HepG2 (cell line): ENCODE results near the gene MOV10L1. TPM values are rescaled to one million over a fixed set of nuclear protein-coding genes. Genes with fewer than 3 reads are reported as not detected.

Experiments
- ARHGAP35 ChIP-seq: sonication (generic); formaldehyde crosslinking; IDR thresholded peaks from 2 replicates; pipeline ENCODE4 v1.9.0; 2022; ENCODE audit warnings: mild to moderate bottlenecking, inconsistent platforms, moderate library complexity, missing genetic modification reagents, borderline replicate concordance
- CERS6 ChIP-seq: sonication (generic); formaldehyde crosslinking; IDR thresholded peaks from 2 replicates; pipeline ENCODE4 v1.5.0; 2020; ENCODE audit warnings: missing genetic modification reagents
- DDIT3 ChIP-seq: sonication (generic); formaldehyde crosslinking; IDR thresholded peaks from 2 replicates; pipeline ENCODE4 v1.4.0; 2020; ENCODE audit warnings: mild to moderate bottlenecking, missing genetic modification reagents
- E2F2 ChIP-seq: sonication (generic); formaldehyde crosslinking; IDR thresholded peaks from 2 replicates; pipeline ENCODE4 v1.4.0; 2020; ENCODE audit warnings: missing genetic modification reagents, borderline replicate concordance
- ELF3 ChIP-seq: IDR thresholded peaks from 2 replicates; pipeline ENCODE4 v1.6.1; 2016; ENCODE audit warnings: missing genetic modification reagents, missing compliant biosample characterization
- HMGXB4 ChIP-seq, 2 experiments: sonication (generic) in 1 of 2; formaldehyde crosslinking in 1 of 2; IDR thresholded peaks; 2 replicates each; pipeline versions ENCODE4 v1.4.0 to v1.6.1; 2018 to 2020; ENCODE audit warnings: missing genetic modification reagents in 2 of 2, borderline replicate concordance in 1 of 2, low read depth in 1 of 2, mild to moderate bottlenecking in 1 of 2, missing biosample characterization in 1 of 2
- JUN ChIP-seq: sonication (generic); formaldehyde crosslinking; IDR thresholded peaks from 2 replicates; pipeline ENCODE4 v1.4.0; 2020; ENCODE audit warnings: mild to moderate bottlenecking, missing genetic modification reagents
- MAZ ChIP-seq, 2 experiments: sonication (generic) in 1 of 2; formaldehyde crosslinking in 1 of 2; IDR thresholded peaks; 2 replicates each; pipeline versions ENCODE4 v1.5.0 to v1.6.1; 2012 to 2020; ENCODE audit warnings: low read depth in 2 of 2, mild to moderate bottlenecking in 2 of 2, borderline replicate concordance in 1 of 2, improper control_type of control experiment in 1 of 2, low read length in 1 of 2, missing genetic modification reagents in 1 of 2, moderate library complexity in 1 of 2
- MBNL3 ChIP-seq: fragments of 250-450 bp; sonication (Bioruptor Pico); conservative IDR thresholded peaks from 2 replicates; pipeline ENCODE4 v1.8.0; 2022; ENCODE audit warnings: mild to moderate bottlenecking, inconsistent platforms
- PHF8 ChIP-seq: sonication (generic); formaldehyde crosslinking; IDR thresholded peaks from 2 replicates; pipeline ENCODE4 v1.5.0; 2020; ENCODE audit warnings: missing genetic modification reagents
- RBM39 ChIP-seq: fragments of 200-400 bp; formaldehyde crosslinking; IDR thresholded peaks from one replicate; pipeline ENCODE4 v1.6.1; 2018; ENCODE audit warnings: antibody characterized with exemption, mild to moderate bottlenecking, low read depth, low read length; ENCODE audit not compliant: poor library complexity, severe bottlenecking
- SETDB1 ChIP-seq: sonication (generic); formaldehyde crosslinking; IDR thresholded peaks from 2 replicates; pipeline ENCODE4 v1.5.1; 2020; ENCODE audit warnings: missing genetic modification reagents, mild to moderate bottlenecking, borderline replicate concordance
- SYNCRIP ChIP-seq: fragments of 200-400 bp; formaldehyde crosslinking; IDR thresholded peaks from 2 replicates; pipeline ENCODE4 v1.6.1; 2018; ENCODE audit warnings: mild to moderate bottlenecking, low read depth, low read length; ENCODE audit not compliant: insufficient read depth
- UBTF ChIP-seq: sonication (generic); formaldehyde crosslinking; IDR thresholded peaks from 2 replicates; pipeline ENCODE4 v1.4.0; 2020; ENCODE audit warnings: mild to moderate bottlenecking, missing genetic modification reagents
- ZBTB43 ChIP-seq: sonication (generic); formaldehyde crosslinking; conservative IDR thresholded peaks from 2 replicates; pipeline ENCODE4 v1.4.0; 2020; ENCODE audit warnings: missing genetic modification reagents
- ZBTB7B ChIP-seq: sonication (generic); formaldehyde crosslinking; IDR thresholded peaks from 2 replicates; pipeline ENCODE4 v1.4.0; 2020; ENCODE audit warnings: missing genetic modification reagents
- ZNF331 ChIP-seq: sonication (generic); formaldehyde crosslinking; IDR thresholded peaks from 2 replicates; pipeline ENCODE4 v1.4.0; 2020; ENCODE audit warnings: missing genetic modification reagents
- ZNF704 ChIP-seq: sonication (generic); formaldehyde crosslinking; IDR thresholded peaks from 2 replicates; pipeline ENCODE4 v1.8.1; 2023; ENCODE audit warnings: mild to moderate bottlenecking, inconsistent platforms, moderate library complexity, missing genetic modification reagents, borderline replicate concordance
- ZNF713 ChIP-seq: sonication (generic); formaldehyde crosslinking; IDR thresholded peaks from 2 replicates; pipeline ENCODE4 v1.4.0; 2020; ENCODE audit warnings: mild to moderate bottlenecking, missing genetic modification reagents
- polyA plus RNA-seq, 8 experiments: library from polyadenylated mRNA; depleted of rRNA in 3 of 8; stranded (reverse) in 7 of 8; unstranded in 1 of 8; fragments of >200 nt; fragmentation: Illumina TruSeq in 4 of 8; extraction: Trizol in 4 of 8; gene quantifications; 2 replicates each; pipeline versions ENCODE4 v1.2.1 to v1.2.3, GENCODE V29; 2011 to 2016; ENCODE audit warnings: low read depth in 4 of 8, missing spikeins in 1 of 8, mixed read lengths in 1 of 8; ENCODE audit not compliant: insufficient read depth in 1 of 8
- total RNA-seq, 5 experiments: library from RNA; depleted of rRNA; stranded (reverse); fragments of >200 nt; fragmentation: Illumina TruSeq; extraction: Trizol; gene quantifications; 2 replicates each; pipeline ENCODE4 v1.2.3, GENCODE V29; 2016; ENCODE audit warnings: low read depth in 1 of 5

Gene MOV10L1
- total and polyA plus RNA-seq, 2 of the 13 experiments (the other 11 are each of a cell fraction or from before 2014, with no cell fraction given), result 0.11 to 0.12 TPM

GRCh38 chr22:50102946-50103345 lies 13.1 kb downstream of the MOV10L1 start (continued):
- 0 out of 2 replicates have a peak, but pooled peaks have one; percentile 20 for TF ChIP-seq UBTF
- TF ChIP-seq SETDB1 (CRISPR knock-in tag), result no peak
- TF ChIP-seq ZNF704 (CRISPR knock-in tag), result peak; percentile 84; the same call in 1 of the 2 replicates
- peak; percentile 60; the same call in 1 of the 2 replicates for TF ChIP-seq ZNF331
- no peak for TF ChIP-seq ARHGAP35
- TF ChIP-seq E2F2 (CRISPR knock-in tag), result no peak
- no peak for TF ChIP-seq DDIT3 (CRISPR knock-in tag)
- TF ChIP-seq HMGXB4 (CRISPR knock-in tag; IDR thresholded peaks at IDR 0.05; ENCODE audit: borderline replicate concordance in 1 of 2, low read depth in 1 of 2), result peak in 1 of 2 experiments; percentile 65; a peak in 1 of 4 replicates
- TF ChIP-seq PHF8 (CRISPR knock-in tag), result no peak
- TF ChIP-seq MBNL3, result no peak
- TF ChIP-seq RBM39, result no peak
- TF ChIP-seq CERS6, result 0 out of 2 replicates have a peak, but pooled peaks have one; percentile 12
- TF ChIP-seq ELF3 (CRISPR knock-in tag), result peak; percentile 51; the same call in 1 of the 2 replicates
- TF ChIP-seq ZBTB7B (CRISPR knock-in tag), result no peak
- TF ChIP-seq SYNCRIP, result no peak
- no peak for TF ChIP-seq ZNF713 (CRISPR knock-in tag)
- TF ChIP-seq ZBTB43 (CRISPR knock-in tag), result 0 out of 2 replicates have a peak, but pooled peaks have one; percentile 41
- TF ChIP-seq MAZ (IDR thresholded peaks at IDR 0.05; ENCODE audit: borderline replicate concordance, low read depth, low read length), result no peak
- peak; percentile 85 for TF ChIP-seq MAZ (CRISPR knock-in tag; IDR thresholded peaks at IDR 0.05; ENCODE audit: low read depth)
- no peak for TF ChIP-seq JUN (CRISPR knock-in tag)
